ENCODE results near the gene RAB11FIP3.

Gene RAB11FIP3

GRCh38 chr16:441447-441846, 16.0 kb downstream of the RAB11FIP3 start:
- in situ Hi-C loops (cut with HindIII; ENCODE audit: low sequenced_read_pairs), result no loop called here
- no peak for TF ChIP-seq CTCF (IDR thresholded peaks at IDR 0.05; ENCODE audit: low read depth, low read length)
- H3K4me3 ChIP-seq (ENCODE audit: low read depth, low read length), result no peak overlapping the region

DNA sequence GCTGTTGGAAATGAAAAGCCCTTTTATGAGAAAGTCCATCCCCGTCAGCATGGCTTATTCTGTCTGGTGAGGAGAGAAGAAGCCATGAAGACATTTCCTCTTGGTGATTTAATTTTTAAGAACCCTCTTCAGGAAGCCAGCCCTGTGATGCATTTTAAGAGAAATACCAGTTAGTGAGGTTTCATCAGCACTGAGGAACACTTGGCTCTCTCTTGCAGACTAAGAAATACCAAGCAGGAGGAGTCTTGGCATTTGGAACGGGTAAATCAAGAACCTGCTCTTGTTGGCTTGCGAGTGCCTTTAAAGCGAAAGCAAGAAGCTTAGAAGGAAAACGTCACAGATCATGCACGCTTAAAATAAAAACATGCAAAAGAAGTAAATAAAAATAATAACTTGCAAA, 17.5 kb downstream of the RAB11FIP3 start:
- no peak for TF ChIP-seq CTCF (IDR thresholded peaks at IDR 0.05; ENCODE audit: low read depth, low read length)
- in situ Hi-C loops (cut with HindIII; ENCODE audit: low sequenced_read_pairs), result no loop called here
- DNase-seq (ENCODE audit: low read depth, low spot score), result no peak
- H3K4me3 ChIP-seq (ENCODE audit: low read depth, low read length), result no peak overlapping the region

More at GRCh38 chr16:441447-441846, 16.0 kb downstream of the RAB11FIP3 start:
- DNase-seq (ENCODE audit: low read depth, low spot score), result no peak

DNA sequence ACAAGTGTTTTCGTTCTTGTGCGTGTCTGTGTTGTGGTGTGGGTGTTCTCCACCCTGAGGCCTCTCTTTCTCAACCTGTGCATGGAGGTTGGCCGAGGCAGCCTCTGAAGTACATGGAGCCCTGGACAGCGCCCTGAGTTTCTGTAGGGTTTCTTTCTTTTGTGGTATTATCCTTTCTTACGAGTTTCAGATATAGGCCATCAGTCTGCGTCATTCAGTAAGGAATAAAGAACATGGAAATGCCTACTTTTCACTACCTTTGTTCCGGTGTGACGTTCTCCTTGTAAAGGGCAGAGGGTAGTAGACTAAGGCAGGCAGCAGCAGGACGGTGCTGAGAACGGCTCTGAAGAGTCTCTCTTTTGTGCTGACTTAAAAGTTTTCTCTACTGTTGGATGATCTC, 18.6 kb downstream of the RAB11FIP3 start:
- TF ChIP-seq CTCF (IDR thresholded peaks at IDR 0.05; ENCODE audit: low read depth, low read length), result no peak
- H3K4me3 ChIP-seq (ENCODE audit: low read depth, low read length), result no peak overlapping the region
- in situ Hi-C loops (cut with HindIII; ENCODE audit: low sequenced_read_pairs), result no loop called here
- no peak for DNase-seq (ENCODE audit: low read depth, low spot score)

DNA sequence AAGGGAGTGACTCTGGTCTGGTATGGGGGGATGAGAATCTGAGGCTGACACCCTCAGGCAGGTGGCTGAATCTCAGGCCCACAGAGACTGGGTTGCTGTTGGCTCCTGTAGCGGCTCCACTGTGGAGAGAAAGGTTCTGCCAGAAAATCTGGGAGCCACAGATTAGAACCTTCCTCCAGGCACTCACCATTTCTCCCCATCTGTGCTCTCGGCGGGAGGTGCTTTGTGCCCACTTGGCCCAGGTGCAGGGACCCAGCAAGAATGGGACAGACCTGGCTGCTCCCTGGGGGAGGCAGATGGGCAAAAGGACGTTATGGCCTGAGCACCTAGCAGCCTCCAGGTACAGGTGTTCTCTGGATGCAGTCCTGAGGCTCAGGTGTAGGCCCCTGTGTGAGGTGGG, 20.1 kb downstream of the RAB11FIP3 start:
- no peak overlapping the region for H3K4me3 ChIP-seq (ENCODE audit: low read depth, low read length)

GRCh38 chr16:450385-450784, 24.9 kb downstream of the RAB11FIP3 start:
- H3K4me3 ChIP-seq (ENCODE audit: low read depth, low read length), result no peak overlapping the region
- no peak for DNase-seq (ENCODE audit: low read depth, low spot score)
- in situ Hi-C loops (cut with HindIII; ENCODE audit: low sequenced_read_pairs), result no loop called here
- no peak for TF ChIP-seq CTCF (IDR thresholded peaks at IDR 0.05; ENCODE audit: low read depth, low read length)

More for the DNA sequence above, 20.1 kb downstream of the RAB11FIP3 start:
- DNase-seq (ENCODE audit: low read depth, low spot score), result no peak
- no peak for TF ChIP-seq CTCF (IDR thresholded peaks at IDR 0.05; ENCODE audit: low read depth, low read length)
- in situ Hi-C loops (cut with HindIII; ENCODE audit: low sequenced_read_pairs), result no loop called here

GRCh38 chr16:450785-451512, 25.5 kb downstream of the RAB11FIP3 start:
- H3K4me3 ChIP-seq (ENCODE audit: low read depth, low read length), result no peak overlapping the region
- in situ Hi-C loops (cut with HindIII; ENCODE audit: low sequenced_read_pairs), result no loop called here
- DNase-seq (ENCODE audit: low read depth, low spot score), result no peak
- no peak for TF ChIP-seq CTCF (IDR thresholded peaks at IDR 0.05; ENCODE audit: low read depth, low read length)
